ENCODE measurements around the gene PRRX2.
"Not testable (repeated sequence)": the region's sequence is repeated elsewhere in the genome, so short reads cannot be mapped to it uniquely, and the experiment has no call there.

PRRX2 gene

GRCh38 chr9:129732946-129733631 lies 67.6 kb downstream of the PRRX2 start:
- DNase-seq (ENCODE audit: low spot score), result no peak

GRCh38 chr9:129733632-129733953 lies 68.1 kb downstream of the PRRX2 start:
- DNase-seq (ENCODE audit: low spot score), result no peak

GRCh38 chr9:129735546-129735945 lies 70.1 kb downstream of the PRRX2 start:
- no peak for DNase-seq (ENCODE audit: low spot score)

GRCh38 chr9:129736334-129736733 lies 70.9 kb downstream of the PRRX2 start:
- no peak for DNase-seq (ENCODE audit: low spot score)

GRCh38 chr9:129737479-129738274 lies 72.2 kb downstream of the PRRX2 start:
- peak; percentile 75 for DNase-seq (ENCODE audit: low spot score)

GRCh38 chr9:129739432-129739831 lies 74.0 kb downstream of the PRRX2 start:
- no peak for DNase-seq (ENCODE audit: low spot score)

- DNase-seq (ENCODE audit: low spot score), result no peak
Observed at GRCh38 chr9:129740174-129740573, 74.7 kb downstream of the PRRX2 start.

GRCh38 chr9:129740666-129741464 lies 75.4 kb downstream of the PRRX2 start:
- DNase-seq (ENCODE audit: low spot score), result no peak

GRCh38 chr9:129745200-129745599 lies 79.8 kb downstream of the PRRX2 start:
- peak; percentile 19 for DNase-seq (ENCODE audit: low spot score)

- DNase-seq (ENCODE audit: low spot score), result no peak
Observed at GRCh38 chr9:129746092-129746777, 80.8 kb downstream of the PRRX2 start.

GRCh38 chr9:129748249-129748648 lies 82.8 kb downstream of the PRRX2 start:
- DNase-seq (ENCODE audit: low spot score), result peak; percentile 20

- DNase-seq (ENCODE audit: low spot score), result not testable (repeated sequence)
Observed at GRCh38 chr9:129749052-129749451, 83.6 kb downstream of the PRRX2 start.

GRCh38 chr9:129749575-129749974 lies 84.1 kb downstream of the PRRX2 start:
- DNase-seq (ENCODE audit: low spot score), result no peak

- DNase-seq (ENCODE audit: low spot score), result peak; percentile 63
Observed at GRCh38 chr9:129750013-129750638, 84.7 kb downstream of the PRRX2 start.

- DNase-seq (ENCODE audit: low spot score), result peak; percentile 63
Observed at GRCh38 chr9:129751841-129752801, 86.7 kb downstream of the PRRX2 start.

- peak; percentile 86 for DNase-seq (ENCODE audit: low spot score)
Observed at GRCh38 chr9:129752900-129753729, 87.7 kb downstream of the PRRX2 start, which contains the start of gene PTGES. Gene PTGES, minus strand, starts transcription at chr9:129753042. Its CDS starts 30 bp downstream, at chr9:129753012.

- DNase-seq (ENCODE audit: low spot score), result no peak
Observed at GRCh38 chr9:129755151-129755550, 89.7 kb downstream of the PRRX2 start.

- DNase-seq (ENCODE audit: low spot score), result no peak
Observed at GRCh38 chr9:129756191-129756590, 90.7 kb downstream of the PRRX2 start.

- DNase-seq (ENCODE audit: low spot score), result no peak
Observed at GRCh38 chr9:129757045-129757444, 91.6 kb downstream of the PRRX2 start.

Data from kidney tubule cell (primary cell).